HFF-Myc (cell line): ENCODE data around the gene TLX3.

Experiments used
- DNase-seq: peaks from one replicate; pipeline ENCODE4 v3.0.0-alpha.2; 2011; ENCODE audit warnings: low read depth; ENCODE audit errors: extremely low read depth
- H3K4me3 ChIP-seq: replicated peaks from 2 replicates; pipeline ENCODE4 v1.5.1; 2011; ENCODE audit warnings: low read depth, mild to moderate bottlenecking, control low read depth, low read length
- TF ChIP-seq, protein P1 (sequence below): IDR thresholded peaks from 2 replicates; pipeline ENCODE4 v1.5.1; 2012; ENCODE audit warnings: mild to moderate bottlenecking, low read depth, low read length, control low read depth; ENCODE audit errors: missing control alignments

TLX3 gene

DNA sequence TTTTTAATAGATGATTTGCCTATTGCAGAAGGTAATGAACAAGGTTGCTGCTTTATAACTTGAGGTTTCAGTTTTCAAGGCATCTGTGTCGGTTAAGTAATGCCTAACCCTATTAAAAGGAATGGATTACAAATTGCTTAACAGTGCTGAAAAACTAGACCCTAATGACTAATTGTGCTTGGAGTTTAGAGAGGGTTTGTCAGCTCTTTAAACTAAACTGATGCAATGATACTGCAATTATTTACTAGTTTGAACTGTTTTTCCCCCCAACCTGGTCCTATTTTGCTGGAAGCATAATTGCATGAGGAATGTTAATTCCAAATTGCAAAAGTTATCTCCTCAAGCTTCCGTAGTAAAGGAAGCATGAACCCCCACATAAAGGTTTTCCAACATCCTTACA is 39.3 kb upstream of the TLX3 start:
- TF ChIP-seq, protein P1, sequence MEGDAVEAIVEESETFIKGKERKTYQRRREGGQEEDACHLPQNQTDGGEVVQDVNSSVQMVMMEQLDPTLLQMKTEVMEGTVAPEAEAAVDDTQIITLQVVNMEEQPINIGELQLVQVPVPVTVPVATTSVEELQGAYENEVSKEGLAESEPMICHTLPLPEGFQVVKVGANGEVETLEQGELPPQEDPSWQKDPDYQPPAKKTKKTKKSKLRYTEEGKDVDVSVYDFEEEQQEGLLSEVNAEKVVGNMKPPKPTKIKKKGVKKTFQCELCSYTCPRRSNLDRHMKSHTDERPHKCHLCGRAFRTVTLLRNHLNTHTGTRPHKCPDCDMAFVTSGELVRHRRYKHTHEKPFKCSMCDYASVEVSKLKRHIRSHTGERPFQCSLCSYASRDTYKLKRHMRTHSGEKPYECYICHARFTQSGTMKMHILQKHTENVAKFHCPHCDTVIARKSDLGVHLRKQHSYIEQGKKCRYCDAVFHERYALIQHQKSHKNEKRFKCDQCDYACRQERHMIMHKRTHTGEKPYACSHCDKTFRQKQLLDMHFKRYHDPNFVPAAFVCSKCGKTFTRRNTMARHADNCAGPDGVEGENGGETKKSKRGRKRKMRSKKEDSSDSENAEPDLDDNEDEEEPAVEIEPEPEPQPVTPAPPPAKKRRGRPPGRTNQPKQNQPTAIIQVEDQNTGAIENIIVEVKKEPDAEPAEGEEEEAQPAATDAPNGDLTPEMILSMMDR = no peak
- no peak for DNase-seq
- no peak overlapping the region for H3K4me3 ChIP-seq

DNA sequence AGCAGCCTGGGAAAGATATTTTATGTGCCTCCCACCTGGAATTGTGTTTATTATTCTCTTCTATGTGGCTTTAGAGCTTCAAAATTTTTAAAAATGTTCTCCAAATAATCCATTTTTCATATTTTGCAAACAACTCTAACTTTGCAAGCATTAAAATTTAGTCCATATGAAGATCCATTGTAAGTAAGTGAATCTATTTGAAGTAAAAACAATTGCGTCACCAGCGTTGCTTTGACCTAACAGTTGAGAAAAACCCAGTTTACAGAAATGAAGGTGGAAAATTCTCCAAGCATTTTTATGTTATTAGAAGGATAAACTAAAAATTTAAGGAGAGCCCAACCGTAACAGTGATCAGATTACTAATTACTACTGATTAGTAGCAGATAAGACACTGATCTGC is 38.9 kb upstream of the TLX3 start:
- no peak for DNase-seq
- TF ChIP-seq, protein P1 = no peak

DNA sequence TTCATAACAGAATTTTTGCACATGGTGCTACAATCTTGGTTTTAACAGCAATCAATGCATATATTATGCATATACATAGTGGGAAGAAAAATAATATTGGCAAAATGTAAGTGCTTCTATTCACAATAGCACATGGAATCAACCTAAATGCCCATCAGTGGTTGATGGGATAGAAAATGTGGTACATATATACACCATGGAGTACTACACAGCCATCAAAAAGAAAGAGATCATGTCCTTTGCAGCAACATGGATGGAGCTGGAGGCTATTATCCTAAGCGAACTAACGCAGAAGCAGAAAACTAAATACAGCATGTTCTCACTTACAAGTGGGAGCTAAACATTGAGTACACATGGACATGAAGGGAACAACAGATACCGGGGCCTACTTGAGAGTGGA is 37.2 kb upstream of the TLX3 start:
- DNase-seq = no peak
- TF ChIP-seq, protein P1 = no peak
- H3K4me3 ChIP-seq = no peak overlapping the region

More for the DNA sequence above, 38.9 kb upstream of the TLX3 start:
- H3K4me3 ChIP-seq = no peak overlapping the region

DNA sequence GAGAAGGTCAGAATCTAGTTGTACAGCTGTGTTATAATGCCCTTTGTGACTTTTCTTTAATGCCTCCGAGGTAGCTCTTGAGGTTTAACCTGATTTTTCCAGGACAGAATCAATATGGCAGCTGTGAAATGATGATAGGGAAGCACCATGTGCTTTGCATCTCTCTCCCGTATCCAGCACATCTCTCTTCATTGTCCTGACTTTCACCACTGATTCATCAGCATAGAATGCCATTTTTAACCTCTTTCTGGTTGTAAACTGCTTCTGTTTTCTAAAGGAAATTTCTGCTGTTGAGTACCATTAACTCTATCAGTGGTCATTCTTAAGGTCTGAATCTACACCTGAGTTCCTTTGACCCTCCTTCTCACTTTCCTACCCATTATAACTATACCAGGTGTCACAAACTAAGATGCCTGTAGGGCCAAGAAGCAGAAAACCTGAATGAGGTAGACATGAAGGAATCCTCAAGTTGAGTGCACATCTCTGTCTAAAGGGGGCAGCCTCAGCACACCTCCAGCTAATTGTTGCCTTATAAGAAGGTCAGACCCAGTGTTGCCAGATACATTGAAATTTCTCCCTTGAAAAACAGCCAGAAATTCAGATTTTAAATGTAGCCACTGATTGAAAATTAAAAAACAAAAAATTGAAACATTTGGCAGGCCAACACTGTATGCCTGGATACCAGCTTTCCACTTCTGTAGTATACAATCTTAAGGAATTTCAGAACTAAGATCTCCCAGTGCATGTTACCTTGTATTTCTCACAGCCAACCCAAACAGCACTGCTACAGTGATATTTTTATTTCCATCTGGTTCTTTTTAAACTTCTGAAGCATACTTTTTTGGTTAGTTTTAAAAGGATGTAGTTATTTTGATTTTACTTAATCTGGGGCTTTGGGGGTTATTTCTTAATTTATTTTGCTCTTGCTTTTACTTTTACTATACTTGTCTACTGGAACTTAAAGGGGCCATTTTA is 35.8 kb upstream of the TLX3 start:
- no peak for DNase-seq
- no peak overlapping the region for H3K4me3 ChIP-seq
- TF ChIP-seq, protein P1 = peak; percentile 43

DNA sequence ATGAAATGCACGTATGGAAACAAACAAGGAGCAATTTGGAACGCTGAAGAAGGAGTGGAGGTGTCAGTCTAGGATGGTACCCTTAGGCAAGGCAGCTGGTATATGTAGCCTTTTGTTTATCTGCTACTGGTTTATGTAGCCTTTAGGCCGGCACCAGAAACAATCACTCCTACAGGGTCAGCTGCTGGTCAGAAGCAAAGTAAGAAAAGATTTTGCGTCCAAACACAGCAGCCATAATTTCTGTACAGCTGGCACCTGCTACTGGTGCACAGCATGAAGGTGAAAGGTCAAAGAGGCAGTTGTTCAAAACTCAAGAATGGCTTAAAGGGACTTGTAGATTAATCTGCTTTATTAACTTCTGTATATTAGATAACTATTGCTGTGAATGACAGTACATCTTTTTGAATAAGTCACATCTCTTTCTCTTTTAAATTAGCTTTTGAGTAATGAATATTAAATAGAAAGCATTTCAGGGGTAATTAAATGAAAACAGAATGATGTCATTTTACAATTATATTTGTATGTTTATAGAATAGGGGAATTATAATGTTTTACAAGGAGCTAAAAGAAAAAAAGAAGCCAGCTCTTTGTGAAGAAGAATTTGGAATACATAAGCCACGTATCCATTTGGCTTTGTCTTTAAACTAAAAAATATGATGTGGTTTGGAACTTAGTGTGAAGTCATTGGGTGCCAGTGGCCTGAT is 33.1 kb upstream of the TLX3 start:
- no peak for DNase-seq
- TF ChIP-seq, protein P1 = no peak
- H3K4me3 ChIP-seq = no peak overlapping the region

DNA sequence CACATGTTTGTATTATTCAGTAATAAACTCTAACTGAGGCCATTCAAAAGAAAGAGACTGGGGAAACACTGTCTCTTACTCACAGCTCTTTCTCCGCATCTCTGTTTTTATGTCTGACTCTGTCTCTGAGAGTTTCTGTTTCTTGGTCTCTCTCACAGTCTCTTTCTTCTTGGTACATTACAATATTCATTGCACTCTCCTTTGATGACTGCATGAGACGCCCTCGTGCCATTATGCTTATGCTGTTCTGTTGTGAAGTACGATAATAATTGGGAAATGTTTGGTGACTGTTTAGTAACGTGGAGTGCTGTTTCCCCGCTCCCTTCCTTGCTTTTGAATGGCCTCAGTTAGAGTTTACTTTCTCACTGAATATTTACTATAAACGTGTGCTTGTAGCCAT is 25.3 kb upstream of the TLX3 start:
- TF ChIP-seq, protein P1 = no peak
- no peak overlapping the region for H3K4me3 ChIP-seq

More for the DNA sequence above, 25.3 kb upstream of the TLX3 start:
- DNase-seq = no peak
